HG02759 (cell line): ENCODE results near the gene CACNA1C.

Source experiments
- ATAC-seq: cut with Tn5 transposase; IDR thresholded peaks from one replicate; pipeline ENCODE4 v1.9.1; 2021; ENCODE audit warnings: mild to moderate bottlenecking, moderate library complexity; ENCODE audit not compliant: unreplicated experiment

Gene CACNA1C

GRCh38 chr12:2689879-2690278 lies 637.1 kb downstream of the CACNA1C start:
- no peak for ATAC-seq

GRCh38 chr12:2690348-2691005 lies 637.7 kb downstream of the CACNA1C start:
- ATAC-seq = no peak

GRCh38 chr12:2691006-2691344 lies 638.2 kb downstream of the CACNA1C start:
- ATAC-seq = peak; percentile 35

GRCh38 chr12:2691345-2692071 lies 638.7 kb downstream of the CACNA1C start:
- peak; percentile 79 for ATAC-seq

- ATAC-seq = no peak
Measured at GRCh38 chr12:2692080-2692479, 639.3 kb downstream of the CACNA1C start.

GRCh38 chr12:2693244-2693860 lies 640.6 kb downstream of the CACNA1C start:
- no peak for ATAC-seq

GRCh38 chr12:2693980-2694610 lies 641.3 kb downstream of the CACNA1C start:
- ATAC-seq = no peak

- ATAC-seq = no peak
Measured at GRCh38 chr12:2696136-2696535, 643.3 kb downstream of the CACNA1C start.

GRCh38 chr12:2697057-2697800 lies 644.4 kb downstream of the CACNA1C start:
- ATAC-seq = no peak

GRCh38 chr12:2698566-2698965 lies 645.8 kb downstream of the CACNA1C start:
- no peak for ATAC-seq

- no peak for ATAC-seq
Measured at GRCh38 chr12:2710701-2711100, 657.9 kb downstream of the CACNA1C start.

- ATAC-seq = no peak
Measured at GRCh38 chr12:2719392-2719791, 666.6 kb downstream of the CACNA1C start.

- ATAC-seq = no peak
Measured at GRCh38 chr12:2722806-2723205, 670.0 kb downstream of the CACNA1C start.

GRCh38 chr12:2732290-2732689 lies 679.5 kb downstream of the CACNA1C start:
- ATAC-seq = no peak

- no peak for ATAC-seq
Measured at GRCh38 chr12:2733493-2734355, 680.9 kb downstream of the CACNA1C start.

- no peak for ATAC-seq
Measured at GRCh38 chr12:2735432-2735831, 682.6 kb downstream of the CACNA1C start.

GRCh38 chr12:2737656-2738241 lies 685.0 kb downstream of the CACNA1C start:
- no peak for ATAC-seq

- ATAC-seq = no peak
Measured at GRCh38 chr12:2739069-2739468, 686.3 kb downstream of the CACNA1C start.

- no peak for ATAC-seq
Measured at GRCh38 chr12:2739832-2740641, 687.2 kb downstream of the CACNA1C start.
